ENCODE measurements around the gene PRKCZ.
"Not testable (repeated sequence)": the region's sequence is repeated elsewhere in the genome, so short reads cannot be mapped to it uniquely, and the experiment has no call there.

The PRKCZ gene

GRCh38 chr1:2145946-2146835 is 96.0 kb downstream of the PRKCZ start:
- TF ChIP-seq CTCF (IDR thresholded peaks at IDR 0.05) (no peak), ZFX (IDR thresholded peaks at IDR 0.05; ENCODE audit: borderline replicate concordance) (no peak)
- H3K27ac ChIP-seq = no peak overlapping the region

- no peak for TF ChIP-seq CTCF (IDR thresholded peaks at IDR 0.05)
- TF ChIP-seq ZFX (IDR thresholded peaks at IDR 0.05; ENCODE audit: borderline replicate concordance) = no peak
- no peak overlapping the region for H3K27ac ChIP-seq
Measured at GRCh38 chr1:2146836-2147517, 96.8 kb downstream of the PRKCZ start.

- H3K27ac ChIP-seq = not testable (repeated sequence)
Measured at GRCh38 chr1:2147869-2148268, 97.7 kb downstream of the PRKCZ start.

GRCh38 chr1:2148691-2149090 is 98.5 kb downstream of the PRKCZ start:
- TF ChIP-seq ZFX (IDR thresholded peaks at IDR 0.05; ENCODE audit: borderline replicate concordance) (no peak), CTCF (IDR thresholded peaks at IDR 0.05) (no peak)
- no peak overlapping the region for H3K27ac ChIP-seq

- TF ChIP-seq ZFX (IDR thresholded peaks at IDR 0.05; ENCODE audit: borderline replicate concordance) = no peak
- no peak for TF ChIP-seq CTCF (IDR thresholded peaks at IDR 0.05)
- no peak overlapping the region for H3K27ac ChIP-seq
Measured at GRCh38 chr1:2150801-2151200, 100.6 kb downstream of the PRKCZ start.

GRCh38 chr1:2151252-2151651 is 101.0 kb downstream of the PRKCZ start:
- TF ChIP-seq ZFX (IDR thresholded peaks at IDR 0.05; ENCODE audit: borderline replicate concordance) = no peak
- TF ChIP-seq CTCF (IDR thresholded peaks at IDR 0.05) = no peak
- H3K27ac ChIP-seq = no peak overlapping the region

- TF ChIP-seq CTCF (IDR thresholded peaks at IDR 0.05) = no peak
- TF ChIP-seq ZFX (IDR thresholded peaks at IDR 0.05; ENCODE audit: borderline replicate concordance) = no peak
- no peak overlapping the region for H3K27ac ChIP-seq
Measured at GRCh38 chr1:2151911-2152310, 101.7 kb downstream of the PRKCZ start.
